Measurements from ENCODE around the gene RAPGEF3. TPM values are rescaled to one million over a fixed set of nuclear protein-coding genes. Genes with fewer than 3 reads are reported as not detected.
A peak's percentile ranks its signal among the peaks of the same experiment; 100 is the strongest.

Gene RAPGEF3
- total RNA-seq, 1 experiment from 2014 or later, result 1.4 TPM

GRCh38 chr12:47744005-47744651 lies 14.6 kb downstream of the RAPGEF3 start:
- DNase-seq (ENCODE audit: low read depth), result no peak

GRCh38 chr12:47743311-47743860 lies 15.3 kb downstream of the RAPGEF3 start:
- no peak for DNase-seq (ENCODE audit: low read depth)

DNA sequence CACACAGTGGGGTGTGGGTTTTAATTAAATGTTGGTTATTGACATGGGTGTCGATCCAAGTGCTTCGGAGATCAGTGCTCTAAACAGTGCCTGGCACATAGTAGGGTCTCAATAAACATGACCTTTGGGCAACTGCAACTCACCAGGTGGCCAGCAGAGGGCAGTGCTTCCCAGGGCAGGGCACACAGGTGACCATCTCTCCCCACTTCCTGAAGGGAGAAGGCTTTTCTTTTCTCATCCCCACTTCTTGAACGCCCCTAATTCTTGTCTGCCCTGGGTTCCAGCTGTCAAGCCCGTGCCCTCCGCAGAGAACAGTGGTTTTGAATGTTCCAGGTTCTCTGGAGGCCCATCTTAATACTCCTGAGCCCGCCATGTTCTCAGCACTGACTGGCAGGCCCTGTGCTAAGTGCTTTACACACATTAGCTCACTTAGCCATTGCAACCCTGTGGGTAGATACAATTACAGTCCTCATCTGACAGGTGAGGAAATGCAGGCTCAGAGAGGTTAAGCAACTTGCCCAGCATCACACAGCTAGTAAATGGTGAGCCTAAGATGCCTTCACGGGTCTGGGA lies 16.3 kb downstream of the RAPGEF3 start:
- DNase-seq (ENCODE audit: low read depth), result peak; percentile 64

GRCh38 chr12:47741340-47741703 lies 17.4 kb downstream of the RAPGEF3 start:
- peak; percentile 87 for DNase-seq (ENCODE audit: low read depth)

GRCh38 chr12:47740606-47741339 lies 17.9 kb downstream of the RAPGEF3 start:
- DNase-seq (ENCODE audit: low read depth), result no peak

DNA sequence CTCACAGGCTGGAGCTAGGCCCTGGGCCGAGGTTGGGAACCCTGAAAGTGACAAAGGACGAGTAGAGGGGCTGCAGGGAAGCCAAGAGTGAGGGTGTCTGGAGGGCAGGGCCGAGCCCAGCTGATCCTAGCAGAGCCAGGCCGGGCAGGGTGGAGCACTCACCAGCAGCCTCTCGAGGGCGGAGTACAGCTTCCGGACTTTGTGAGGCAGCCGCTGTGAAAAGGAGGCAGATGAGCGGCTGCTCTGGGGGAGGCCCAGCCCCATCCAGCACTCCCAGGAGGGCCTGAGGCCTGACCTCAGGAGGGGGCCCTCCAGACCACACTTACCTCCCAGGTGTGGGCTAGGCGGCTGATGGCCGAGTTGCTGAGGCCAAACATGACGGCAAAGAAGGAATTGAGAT lies 18.7 kb downstream of the RAPGEF3 start:
- no peak for DNase-seq (ENCODE audit: low read depth)

- DNase-seq (ENCODE audit: low read depth), result no peak
Observed at GRCh38 chr12:47739297-47739696, 19.4 kb downstream of the RAPGEF3 start.

GRCh38 chr12:47737936-47738594 lies 20.6 kb downstream of the RAPGEF3 start:
- no peak for DNase-seq (ENCODE audit: low read depth)

- no peak for DNase-seq (ENCODE audit: low read depth)
Observed at GRCh38 chr12:47736877-47737676, 21.6 kb downstream of the RAPGEF3 start.

DNA sequence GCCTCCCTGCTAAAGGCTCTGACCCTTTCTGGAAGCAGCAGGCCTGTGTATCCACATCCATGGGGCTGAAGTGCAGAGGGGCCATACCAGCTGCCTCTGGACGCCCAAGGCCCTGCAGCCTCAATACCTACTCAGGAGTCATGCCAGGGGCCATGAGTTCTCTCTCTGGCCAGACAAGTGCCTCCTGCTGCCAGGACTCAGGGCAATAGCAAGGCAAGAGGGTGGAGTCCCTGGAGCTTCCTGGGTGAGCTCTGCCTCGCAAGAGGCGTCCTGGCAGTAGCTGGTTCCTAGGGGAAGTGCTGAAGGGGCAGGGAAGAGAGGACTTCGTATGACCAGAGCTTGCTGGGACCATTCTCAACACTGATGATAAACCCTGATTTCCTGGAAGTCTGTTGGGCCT lies 22.5 kb downstream of the RAPGEF3 start:
- DNase-seq (ENCODE audit: low read depth), result no peak

DNA sequence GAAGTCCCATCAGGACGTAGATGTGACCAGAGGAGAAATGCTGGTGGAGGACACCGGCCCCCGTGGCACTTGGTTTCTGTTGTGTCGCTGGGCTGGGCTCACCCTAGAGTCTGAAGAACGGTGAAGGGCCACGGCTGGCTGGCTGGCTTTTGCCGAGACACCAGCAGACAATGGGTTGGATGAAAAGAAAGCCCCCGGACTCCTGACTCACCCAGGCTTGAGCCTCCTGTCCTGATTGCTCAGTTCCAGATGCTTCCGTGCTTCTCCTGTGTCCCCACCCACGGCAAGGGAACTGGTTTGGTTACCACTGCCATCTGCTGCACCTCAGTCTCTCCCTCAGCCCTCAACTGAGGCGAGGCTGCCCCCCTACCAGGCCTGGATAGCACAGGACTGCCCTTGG lies 23.0 kb downstream of the RAPGEF3 start:
- DNase-seq (ENCODE audit: low read depth), result no peak

GRCh38 chr12:47734725-47735480 lies 23.8 kb downstream of the RAPGEF3 start:
- no peak for DNase-seq (ENCODE audit: low read depth)

- no peak for DNase-seq (ENCODE audit: low read depth)
Observed at GRCh38 chr12:47733142-47733541, 25.5 kb downstream of the RAPGEF3 start.

- DNase-seq (ENCODE audit: low read depth), result no peak
Observed at GRCh38 chr12:47732504-47732903, 26.2 kb downstream of the RAPGEF3 start.

- no peak for DNase-seq (ENCODE audit: low read depth)
Observed at GRCh38 chr12:47731723-47732122, 27.0 kb downstream of the RAPGEF3 start.

- peak; percentile 54 for DNase-seq (ENCODE audit: low read depth)
Observed at GRCh38 chr12:47730341-47730744, 28.3 kb downstream of the RAPGEF3 start.

- DNase-seq (ENCODE audit: low read depth), result no peak
Observed at GRCh38 chr12:47729233-47729632, 29.4 kb downstream of the RAPGEF3 start.

GRCh38 chr12:47725893-47726292 lies 32.8 kb downstream of the RAPGEF3 start:
- peak; percentile 50 for DNase-seq (ENCODE audit: low read depth)

GRCh38 chr12:47725091-47725772 lies 33.4 kb downstream of the RAPGEF3 start, which contains the start of gene ENDOU:
ENDOU (minus strand) TSS chr12:47725490; CDS start chr12:47725413, 77 bp downstream.
- no peak for DNase-seq (ENCODE audit: low read depth)

Measured in Daoy (cell line).